Activated CD4-positive, alpha-beta T cell treated with anti-CD3 and anti-CD28 coated beads, Interleukin-2, amount 50 U/mL, for 16 hours (primary cell): ENCODE results near the gene TTC3.

Experiments used
- DNase-seq: peaks from one replicate; pipeline ENCODE4 v3.0.0-alpha.2; 2020

Gene TTC3

DNA sequence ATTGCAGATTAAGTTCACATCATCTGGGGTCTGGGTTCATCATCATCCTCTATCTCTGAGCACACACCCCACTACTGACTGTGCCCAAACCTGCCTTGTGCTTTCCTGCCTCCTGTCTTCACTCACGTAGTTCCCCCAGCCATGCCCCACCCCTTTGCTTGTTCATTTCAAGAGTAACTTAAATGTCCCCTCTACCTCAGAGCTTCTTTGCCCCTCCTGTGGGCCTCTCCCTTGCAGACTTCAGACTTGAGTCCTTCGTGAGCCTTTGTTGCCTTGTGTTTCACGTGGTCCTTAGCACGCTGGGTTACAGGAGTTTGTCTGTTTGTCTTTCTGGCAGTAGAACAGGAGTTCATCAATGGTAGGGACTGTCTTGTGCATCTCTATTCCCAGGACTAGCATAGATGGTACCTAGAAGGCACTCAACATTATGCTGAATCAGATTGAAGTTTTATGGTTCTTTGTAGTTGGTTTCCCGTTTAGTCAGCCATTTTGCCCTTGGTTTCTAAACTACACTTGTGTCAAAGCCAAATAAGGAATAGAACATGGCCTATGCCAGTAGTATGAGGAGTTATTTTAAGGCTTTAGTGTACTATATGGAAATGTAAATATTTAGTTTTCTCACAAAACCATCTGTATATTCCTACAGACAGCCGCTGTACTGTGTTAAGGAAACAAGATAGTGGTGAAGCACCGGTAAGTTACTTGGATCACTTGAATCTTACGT, 86.2 kb downstream of the TTC3 start:
- DNase-seq = peak; percentile 77

DNA sequence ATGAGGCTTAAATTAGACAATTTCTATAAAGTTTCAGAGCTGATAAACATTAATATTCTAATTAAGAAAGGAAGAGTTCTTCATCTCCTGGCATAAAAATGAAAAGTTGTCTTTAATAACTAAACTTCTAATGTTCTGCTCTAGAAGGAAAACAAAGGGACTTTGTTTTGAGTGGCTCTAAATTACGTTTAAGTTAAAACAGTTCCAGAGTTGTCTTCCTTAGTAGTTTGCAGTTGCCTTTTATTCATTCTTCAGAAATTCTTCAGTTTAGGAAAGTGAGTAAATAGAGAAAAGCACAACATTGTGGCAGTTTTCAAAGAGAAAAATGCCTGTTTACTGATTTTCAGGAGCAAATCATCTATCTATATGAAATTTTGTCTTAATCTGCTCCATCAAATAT, 86.9 kb downstream of the TTC3 start:
- no peak for DNase-seq

- DNase-seq = no peak
Measured at GRCh38 chr21:37164742-37165141, 91.7 kb downstream of the TTC3 start.

DNA sequence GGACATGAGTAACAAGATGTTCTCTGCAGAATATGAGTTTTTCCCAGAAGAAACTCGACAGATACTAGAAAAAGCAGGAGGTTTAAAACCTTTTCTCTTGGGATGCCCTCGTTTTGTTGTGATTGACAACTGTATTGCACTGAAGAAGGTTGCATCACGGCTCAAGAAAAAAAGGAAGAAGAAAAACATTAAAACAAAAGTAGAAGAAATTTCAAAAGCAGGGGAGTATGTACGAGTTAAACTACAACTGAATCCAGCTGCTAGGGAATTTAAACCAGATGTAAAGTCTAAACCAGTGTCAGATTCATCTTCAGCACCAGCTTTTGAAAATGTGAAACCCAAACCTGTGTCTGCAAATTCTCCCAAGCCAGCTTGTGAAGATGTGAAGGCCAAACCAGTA, 92.5 kb downstream of the TTC3 start:
- no peak for DNase-seq

- no peak for DNase-seq
Measured at GRCh38 chr21:37166733-37167132, 93.7 kb downstream of the TTC3 start.

GRCh38 chr21:37168666-37169065, 95.6 kb downstream of the TTC3 start:
- no peak for DNase-seq

GRCh38 chr21:37172646-37173045, 99.6 kb downstream of the TTC3 start:
- DNase-seq = no peak

- DNase-seq = no peak
Measured at GRCh38 chr21:37176716-37177115, 103.7 kb downstream of the TTC3 start.

DNA sequence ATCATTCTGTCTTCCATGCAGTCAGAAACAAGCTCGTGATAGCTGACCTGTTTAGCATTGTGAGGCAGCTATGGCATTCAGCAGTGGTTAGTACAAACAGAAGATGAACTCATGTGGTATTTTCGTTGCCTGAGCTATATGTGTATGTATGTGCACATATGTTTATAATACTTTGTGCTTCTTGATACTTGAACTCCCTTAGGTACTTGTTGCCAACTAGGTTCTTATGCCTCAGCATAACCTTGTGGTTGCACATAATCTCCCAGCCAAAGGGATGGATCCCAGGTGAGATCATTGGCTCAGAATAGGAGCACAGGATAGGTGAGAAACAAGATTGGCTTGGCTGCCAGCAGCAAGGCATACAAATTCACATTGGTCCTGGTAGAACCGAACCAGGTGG, 108.0 kb downstream of the TTC3 start:
- no peak for DNase-seq

DNA sequence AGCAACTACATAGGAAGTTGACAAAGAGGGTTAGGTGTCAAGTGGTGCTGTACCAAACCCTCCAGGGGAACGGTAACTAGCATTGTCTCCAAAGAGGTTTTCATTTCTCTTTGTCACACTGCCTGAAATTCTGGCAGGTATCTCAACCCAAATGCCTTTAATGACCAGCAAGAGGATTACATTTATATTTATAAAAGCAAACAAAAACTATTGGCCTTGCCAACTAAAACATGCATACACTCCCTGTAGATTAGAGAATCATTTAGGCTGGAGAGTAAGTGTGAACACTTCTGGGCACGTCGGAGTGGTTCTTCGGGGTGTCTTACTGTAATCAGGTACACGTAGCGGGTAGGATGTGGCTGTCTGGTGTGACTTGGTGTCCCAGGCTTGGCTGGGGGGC, 109.2 kb downstream of the TTC3 start:
- no peak for DNase-seq

DNA sequence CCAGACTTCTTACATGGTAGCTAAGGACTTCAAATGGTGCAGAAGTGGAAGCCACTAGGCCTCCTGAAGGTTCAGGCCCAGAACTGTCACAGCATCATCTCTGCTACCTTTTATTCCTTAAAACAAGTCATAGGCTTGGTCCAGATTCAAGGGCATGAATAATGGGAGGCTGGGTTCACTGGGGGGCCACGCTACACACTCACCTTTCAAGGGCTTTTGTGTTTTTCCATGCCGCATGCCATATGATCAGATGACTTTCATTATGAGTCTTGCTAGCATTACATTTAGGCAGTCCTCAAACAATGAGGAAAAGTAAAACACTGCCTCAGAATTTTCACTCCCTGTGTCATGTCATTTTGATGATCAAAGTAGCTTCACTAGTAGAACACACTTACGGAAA, 110.7 kb downstream of the TTC3 start:
- DNase-seq = no peak

- peak; percentile 40 for DNase-seq
Measured at GRCh38 chr21:37184784-37185593, 111.9 kb downstream of the TTC3 start.

DNA sequence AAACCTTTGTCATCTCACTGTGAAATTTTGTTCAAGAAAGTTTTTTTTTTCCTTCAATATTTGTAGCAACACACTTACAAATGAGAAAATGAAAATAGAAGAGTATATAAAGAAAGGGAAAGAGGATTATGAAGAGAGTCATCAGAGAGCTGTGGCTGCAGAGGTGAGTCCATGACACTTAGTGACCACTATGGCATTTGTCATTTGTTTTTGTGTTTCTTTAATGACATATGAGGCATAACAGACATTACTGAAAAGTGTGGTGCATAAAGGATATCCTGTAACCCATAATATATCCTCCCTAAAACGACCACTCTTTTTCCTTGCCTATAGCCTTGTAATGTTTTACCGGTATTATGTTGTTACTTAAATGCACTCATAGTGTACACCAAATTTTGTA, 113.9 kb downstream of the TTC3 start:
- no peak for DNase-seq

DNA sequence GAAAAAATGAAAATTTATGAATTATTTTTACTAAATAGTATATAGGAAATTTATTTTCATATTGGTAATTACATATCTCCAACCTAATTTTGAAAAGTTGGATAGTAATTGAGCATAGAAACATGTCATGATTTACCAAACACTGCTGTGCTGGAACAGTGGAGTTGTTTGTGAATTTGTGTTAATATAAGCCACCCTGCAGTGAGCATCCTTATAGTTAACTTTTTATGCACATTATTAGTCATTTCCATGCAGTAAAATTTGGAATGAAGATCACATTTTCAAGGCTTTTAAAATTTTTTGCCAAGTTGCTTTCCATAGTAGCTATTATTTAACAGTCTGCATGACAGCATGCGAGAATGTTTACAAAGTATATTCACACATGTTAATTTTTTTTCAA, 115.8 kb downstream of the TTC3 start:
- DNase-seq = no peak

DNA sequence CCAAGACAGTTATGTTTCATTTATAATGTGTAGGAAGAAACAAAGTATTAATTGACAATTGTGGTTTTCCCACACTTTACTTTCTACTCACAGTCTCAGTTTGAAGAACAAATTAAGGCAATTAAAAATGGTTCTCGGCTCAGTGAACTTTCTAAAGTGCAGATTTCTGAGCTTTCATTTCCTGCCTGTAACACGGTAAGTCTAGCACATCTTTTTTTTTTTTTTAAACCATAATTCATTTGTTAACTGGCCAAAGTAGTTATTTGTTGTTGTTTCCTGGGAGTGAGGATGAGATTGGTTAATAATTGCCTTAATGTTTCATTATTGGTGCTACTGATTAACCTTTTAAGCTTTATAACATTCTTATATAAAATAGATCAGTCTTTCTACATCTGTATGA, 119.0 kb downstream of the TTC3 start:
- DNase-seq = no peak

DNA sequence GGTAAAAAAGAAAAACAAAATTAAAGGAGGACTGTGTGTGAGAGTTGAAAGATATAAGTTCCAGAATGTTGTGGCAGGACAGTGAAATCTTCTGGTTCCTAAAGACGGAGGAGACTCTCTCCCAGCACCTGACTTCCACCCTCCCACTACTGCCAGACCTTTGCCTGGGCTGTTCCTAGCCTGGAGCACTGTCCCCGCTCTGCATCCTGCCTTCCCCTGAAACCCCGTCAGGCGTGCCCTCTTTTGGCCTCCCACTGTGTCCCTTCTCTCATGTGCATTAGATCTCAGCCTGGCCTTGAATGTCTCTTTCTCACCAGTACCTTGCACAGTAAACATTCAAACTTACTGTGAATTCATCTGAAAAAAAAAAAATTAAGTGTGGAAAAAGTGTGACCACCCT, 120.0 kb downstream of the TTC3 start:
- DNase-seq = no peak

GRCh38 chr21:37193676-37194075, 120.6 kb downstream of the TTC3 start:
- no peak for DNase-seq

- no peak for DNase-seq
Measured at GRCh38 chr21:37195059-37195458, 122.0 kb downstream of the TTC3 start.

DNA sequence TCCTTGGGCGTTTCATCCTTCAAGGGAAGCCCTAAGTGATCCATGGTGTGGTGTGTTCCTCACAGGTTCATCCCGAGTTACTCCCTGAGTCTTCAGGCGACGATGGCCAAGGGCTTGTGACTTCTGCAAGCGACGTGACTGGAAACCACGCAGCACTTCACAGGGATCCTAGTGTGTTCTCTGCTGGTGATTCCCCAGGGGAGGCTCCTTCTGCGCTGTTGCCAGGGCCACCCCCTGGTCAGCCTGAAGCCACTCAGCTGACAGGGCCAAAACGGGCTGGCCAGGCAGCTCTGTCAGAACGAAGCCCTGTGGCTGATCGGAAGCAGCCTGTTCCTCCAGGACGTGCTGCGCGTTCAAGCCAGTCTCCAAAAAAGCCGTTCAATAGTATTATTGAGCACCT, 122.6 kb downstream of the TTC3 start:
- DNase-seq = no peak

- no peak for DNase-seq
Measured at GRCh38 chr21:37196847-37197246, 123.8 kb downstream of the TTC3 start.

DNA sequence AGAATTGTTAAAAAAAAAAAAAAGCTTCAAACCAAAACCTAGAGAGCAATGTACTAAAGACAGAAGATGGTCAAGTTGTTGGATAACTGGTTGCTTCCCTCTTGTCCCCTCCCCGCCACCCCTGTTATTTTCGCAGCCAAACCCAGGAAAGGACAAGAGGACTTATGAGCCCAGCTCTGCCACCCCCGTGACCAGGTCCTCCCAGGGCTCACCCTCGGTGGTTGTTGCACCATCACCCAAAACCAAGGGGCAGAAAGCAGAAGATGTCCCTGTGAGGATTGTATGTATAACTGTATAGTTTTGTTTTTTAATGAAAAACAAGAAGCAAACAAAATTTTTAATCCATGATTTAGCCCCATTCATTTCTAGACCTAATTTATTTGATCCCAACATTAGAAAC, 124.7 kb downstream of the TTC3 start:
- DNase-seq = no peak

- DNase-seq = no peak
Measured at GRCh38 chr21:37199057-37199924, 126.2 kb downstream of the TTC3 start.

- DNase-seq = no peak
Measured at GRCh38 chr21:37200641-37201480, 127.8 kb downstream of the TTC3 start.
